ENCODE data around the gene GSTO1.

Gene GSTO1

DNA sequence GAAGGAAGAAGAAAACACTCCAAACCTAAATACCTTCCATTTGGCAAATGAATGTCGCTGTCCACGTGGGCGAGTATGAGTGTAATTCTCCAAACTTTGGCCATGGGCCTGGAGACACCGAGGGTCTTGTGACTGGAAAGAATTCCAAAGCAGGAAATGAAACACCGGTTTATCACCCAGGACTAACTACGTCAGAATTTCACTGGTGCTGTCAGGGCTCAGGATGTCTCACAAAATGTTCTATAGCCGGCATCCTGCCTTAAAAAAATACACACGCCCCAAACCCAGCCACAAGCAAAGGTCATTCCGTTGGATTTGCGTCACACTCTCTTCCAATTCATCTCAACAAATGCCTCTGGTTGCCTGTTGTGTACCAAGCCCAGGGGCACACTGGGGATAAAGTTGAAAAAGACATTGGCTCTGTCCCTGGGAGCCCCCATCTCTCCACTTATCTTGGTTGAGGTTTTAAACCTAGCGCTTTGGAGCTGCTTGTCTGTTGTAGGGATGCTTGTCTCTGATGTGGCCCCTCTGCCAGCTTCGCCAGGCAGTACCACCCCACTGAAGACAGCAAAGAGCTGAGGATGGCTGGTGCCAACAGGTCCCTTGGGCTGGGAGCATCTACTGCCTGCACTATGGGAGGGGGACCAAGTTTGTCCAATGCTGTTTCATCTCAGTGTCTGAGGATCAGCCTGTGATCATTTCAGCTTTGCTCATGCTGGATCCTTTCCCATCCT is 45.5 kb downstream of the GSTO1 start:
- H3K4me1 ChIP-seq (ENCODE audit: insufficient read depth, low read length) = peaks cover 20% of the 10 kb centered on the region
- peak overlapping the region; percentile 60 for H3K27ac ChIP-seq (ENCODE audit: low read depth, low read length)
- peak overlapping the region; percentile 29 for H3K9ac ChIP-seq (ENCODE audit: low read length)
- H3K4me3 ChIP-seq (ENCODE audit: low read depth in 1 of 2, low read length in 2 of 2) = peak overlapping the region; percentile 12 to 16
- no peaks in the 10 kb centered on the region for H3K36me3 ChIP-seq (ENCODE audit: insufficient read depth, low read length)
- no peaks in the 10 kb centered on the region for H3K9me3 ChIP-seq (ENCODE audit: low read length)
- H3K27me3 ChIP-seq (ENCODE audit: control insufficient read depth in 1 of 2, insufficient read depth in 2 of 2, low read length in 2 of 2) = no peaks in the 10 kb centered on the region

DNA sequence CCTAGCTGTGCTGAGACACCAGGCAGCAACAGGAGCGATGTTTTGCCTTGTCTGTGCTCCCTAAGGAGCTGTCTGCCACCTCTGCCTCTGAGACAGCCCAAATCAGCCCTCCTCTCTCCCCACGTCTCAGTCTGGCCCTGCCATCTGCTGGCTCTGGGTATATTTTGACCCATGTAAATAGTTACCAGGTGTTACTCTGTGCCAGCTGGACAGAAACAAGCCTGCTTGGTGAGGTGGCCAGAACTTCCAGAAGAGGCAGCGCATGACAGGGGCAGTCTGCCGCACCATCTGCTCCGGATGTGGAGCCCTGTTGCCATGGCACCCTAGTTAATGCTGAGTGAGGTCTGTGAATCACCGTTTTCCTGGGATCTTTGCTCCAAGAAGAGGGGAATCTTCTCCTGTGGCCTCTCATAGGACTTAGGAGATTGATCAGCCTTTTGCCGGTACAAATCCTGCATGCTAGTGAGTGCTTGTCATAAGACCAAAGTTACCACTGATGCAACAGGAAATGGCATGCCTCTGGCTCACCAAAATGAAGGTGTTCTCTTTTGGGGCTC is 46.1 kb downstream of the GSTO1 start:
- Histone ChIP-seq H3K27ac (ENCODE audit: low read depth, low read length) (peak overlapping the region; percentile 60), H3K4me3 (ENCODE audit: low read depth in 1 of 2, low read length in 2 of 2) (peak overlapping the region; percentile 12 to 16), H3K9me3 (ENCODE audit: low read length) (no peaks in the 10 kb centered on the region), H3K9ac (ENCODE audit: low read length) (peak overlapping the region; percentile 29), H3K36me3 (ENCODE audit: insufficient read depth, low read length) (no peaks in the 10 kb centered on the region), H3K4me1 (ENCODE audit: insufficient read depth, low read length) (peaks cover 27% of the 10 kb centered on the region), H3K27me3 (ENCODE audit: control insufficient read depth in 1 of 2, insufficient read depth in 2 of 2, low read length in 2 of 2) (no peaks in the 10 kb centered on the region)

DNA sequence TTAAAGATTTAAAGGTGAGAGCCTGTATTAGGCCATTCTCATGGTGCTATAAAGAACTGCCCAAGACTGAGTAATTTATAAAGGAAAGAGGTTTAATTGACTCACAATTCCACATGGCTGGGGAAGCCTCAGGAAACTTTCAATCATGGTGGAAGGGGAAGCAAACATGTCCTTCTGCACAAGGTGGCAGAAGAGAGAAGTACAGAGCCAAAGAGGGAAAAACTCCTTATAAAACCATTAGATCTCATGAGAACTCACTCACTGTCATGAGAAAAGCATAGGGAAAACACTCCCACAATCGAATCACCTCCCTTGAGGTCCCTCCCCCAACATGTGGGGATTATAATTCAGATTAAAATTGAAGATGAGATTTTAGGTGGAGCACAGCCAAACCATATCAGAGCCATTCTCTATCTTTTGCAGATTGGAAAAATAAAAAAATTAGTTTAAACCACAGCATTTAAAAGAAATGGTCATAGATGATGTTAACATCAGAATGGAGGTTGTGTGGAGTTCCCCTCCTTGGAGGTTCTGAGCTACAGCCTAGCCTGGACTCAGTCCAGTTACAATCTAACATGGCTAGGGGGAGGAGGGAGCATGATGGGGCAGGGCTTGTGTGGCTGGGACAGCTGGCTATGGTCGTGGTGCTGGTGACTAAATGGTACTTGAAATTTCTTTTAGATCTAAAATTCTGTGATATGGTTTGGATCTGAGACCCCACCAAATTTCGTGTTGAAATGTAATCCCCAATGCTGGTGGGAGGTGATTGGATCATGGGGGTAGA is 47.4 kb downstream of the GSTO1 start:
- no peaks in the 10 kb centered on the region for H3K27me3 ChIP-seq (ENCODE audit: control insufficient read depth in 1 of 2, insufficient read depth in 2 of 2, low read length in 2 of 2)
- H3K4me3 ChIP-seq (ENCODE audit: low read depth in 1 of 2, low read length in 2 of 2) = no peak overlapping the region
- H3K4me1 ChIP-seq (ENCODE audit: insufficient read depth, low read length) = peaks cover 30% of the 10 kb centered on the region
- H3K9me3 ChIP-seq (ENCODE audit: low read length) = no peaks in the 10 kb centered on the region
- no peak overlapping the region for H3K9ac ChIP-seq (ENCODE audit: low read length)
- H3K36me3 ChIP-seq (ENCODE audit: insufficient read depth, low read length) = no peaks in the 10 kb centered on the region
- no peak overlapping the region for H3K27ac ChIP-seq (ENCODE audit: low read depth, low read length)

DNA sequence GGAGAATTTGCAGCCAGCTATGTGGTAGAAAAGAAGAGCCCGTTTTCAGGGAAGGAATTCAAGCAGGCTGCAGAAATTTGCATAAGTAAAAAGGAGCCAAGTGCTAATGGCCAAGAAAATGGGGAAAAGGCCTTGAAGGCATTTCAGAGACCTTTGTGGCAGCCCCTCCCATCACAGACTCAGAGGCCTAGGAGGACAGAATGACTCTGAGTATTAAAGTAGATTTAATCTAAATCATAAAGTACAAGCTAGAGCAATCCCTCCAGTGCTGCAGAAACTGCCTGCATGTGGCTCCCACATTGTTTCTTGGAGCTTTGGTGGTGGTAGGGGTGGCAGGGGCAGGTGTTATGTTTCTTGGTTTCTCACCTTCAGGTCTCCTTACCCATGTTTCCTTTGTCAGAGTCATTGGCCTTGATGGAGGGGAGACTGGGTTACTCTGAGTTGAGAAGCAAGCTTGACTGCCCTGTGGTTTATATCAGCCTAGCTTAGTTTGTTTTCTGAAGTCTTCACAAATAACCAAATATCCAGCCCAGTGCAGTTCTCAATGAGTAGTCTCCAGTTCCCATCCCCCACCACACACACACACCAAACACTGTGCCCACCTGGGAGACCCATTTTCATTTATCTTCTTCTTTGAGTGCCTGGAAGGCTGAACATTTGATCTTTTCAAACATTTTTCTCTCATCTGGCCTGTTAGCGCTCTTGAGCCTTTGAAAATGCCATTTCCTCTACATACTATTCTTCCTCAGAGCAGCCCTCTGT is 49.1 kb downstream of the GSTO1 start:
- no peak overlapping the region for H3K9ac ChIP-seq (ENCODE audit: low read length)
- H3K4me1 ChIP-seq (ENCODE audit: insufficient read depth, low read length) = peaks cover 30% of the 10 kb centered on the region
- H3K27ac ChIP-seq (ENCODE audit: low read depth, low read length) = no peak overlapping the region
- no peaks in the 10 kb centered on the region for H3K27me3 ChIP-seq (ENCODE audit: control insufficient read depth in 1 of 2, insufficient read depth in 2 of 2, low read length in 2 of 2)
- no peaks in the 10 kb centered on the region for H3K9me3 ChIP-seq (ENCODE audit: low read length)
- no peak overlapping the region for H3K4me3 ChIP-seq (ENCODE audit: low read depth in 1 of 2, low read length in 2 of 2)
- H3K36me3 ChIP-seq (ENCODE audit: insufficient read depth, low read length) = no peaks in the 10 kb centered on the region

DNA sequence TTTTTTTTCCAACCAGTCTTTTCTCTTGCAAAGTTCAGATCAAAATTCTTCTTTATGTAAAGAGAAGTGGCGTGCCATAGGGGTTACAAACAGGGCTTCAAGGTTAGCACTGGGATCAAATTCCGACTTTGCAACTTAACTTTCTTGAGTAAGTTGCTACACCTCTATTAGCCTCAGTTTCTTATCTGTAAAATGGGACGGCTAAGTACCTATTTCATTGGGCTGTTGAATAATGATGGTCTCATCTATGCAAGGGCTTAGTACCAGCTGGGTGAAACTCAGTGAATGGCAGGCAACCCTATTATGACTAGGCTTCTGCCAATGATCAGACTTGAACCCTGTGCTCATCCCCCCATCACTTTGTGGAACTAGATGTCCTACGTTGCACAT is 49.7 kb downstream of the GSTO1 start:
- no peak overlapping the region for H3K27ac ChIP-seq (ENCODE audit: low read depth, low read length)
- H3K36me3 ChIP-seq (ENCODE audit: insufficient read depth, low read length) = no peaks in the 10 kb centered on the region
- peaks cover 30% of the 10 kb centered on the region for H3K4me1 ChIP-seq (ENCODE audit: insufficient read depth, low read length)
- H3K4me3 ChIP-seq (ENCODE audit: low read depth in 1 of 2, low read length in 2 of 2) = no peak overlapping the region
- no peaks in the 10 kb centered on the region for H3K9me3 ChIP-seq (ENCODE audit: low read length)
- H3K27me3 ChIP-seq (ENCODE audit: control insufficient read depth in 1 of 2, insufficient read depth in 2 of 2, low read length in 2 of 2) = no peaks in the 10 kb centered on the region
- no peak overlapping the region for H3K9ac ChIP-seq (ENCODE audit: low read length)

- Histone ChIP-seq H3K4me3 (ENCODE audit: low read depth in 1 of 2, low read length in 2 of 2) (no peak overlapping the region), H3K27ac (ENCODE audit: low read depth, low read length) (no peak overlapping the region), H3K9me3 (ENCODE audit: low read length) (no peaks in the 10 kb centered on the region), H3K27me3 (ENCODE audit: control insufficient read depth in 1 of 2, insufficient read depth in 2 of 2, low read length in 2 of 2) (no peaks in the 10 kb centered on the region), H3K9ac (ENCODE audit: low read length) (no peak overlapping the region), H3K36me3 (ENCODE audit: insufficient read depth, low read length) (peaks cover under 1% of the 10 kb centered on the region), H3K4me1 (ENCODE audit: insufficient read depth, low read length) (peaks cover 25% of the 10 kb centered on the region)
Observed at GRCh38 chr10:104304927-104305326, 50.2 kb downstream of the GSTO1 start.

DNA sequence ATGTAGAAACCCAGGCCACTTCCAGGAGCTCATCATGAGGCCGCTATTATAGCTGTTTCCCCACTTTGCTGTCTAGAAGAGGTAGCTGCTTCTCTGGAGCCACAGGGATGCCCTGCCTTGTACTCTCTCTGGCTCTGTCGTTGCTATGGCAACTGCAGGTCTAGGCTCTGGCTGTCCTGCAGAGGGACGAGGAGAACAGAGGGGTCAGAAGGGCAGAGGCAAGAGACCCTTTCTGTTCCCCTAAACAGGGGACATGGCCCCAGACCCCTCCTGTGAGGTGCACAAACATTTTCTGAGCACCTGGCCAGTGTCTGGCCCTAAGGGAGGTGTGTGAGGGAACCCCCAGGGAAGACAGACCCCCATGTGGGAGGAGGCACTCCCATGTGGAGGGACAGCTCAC is 52.2 kb downstream of the GSTO1 start:
- Histone ChIP-seq H3K9me3 (ENCODE audit: low read length) (no peaks in the 10 kb centered on the region), H3K9ac (ENCODE audit: low read length) (no peak overlapping the region), H3K4me3 (ENCODE audit: low read depth in 1 of 2, low read length in 2 of 2) (no peak overlapping the region), H3K36me3 (ENCODE audit: insufficient read depth, low read length) (peaks cover 13% of the 10 kb centered on the region), H3K27me3 (ENCODE audit: control insufficient read depth in 1 of 2, insufficient read depth in 2 of 2, low read length in 2 of 2) (no peaks in the 10 kb centered on the region), H3K27ac (ENCODE audit: low read depth, low read length) (no peak overlapping the region), H3K4me1 (ENCODE audit: insufficient read depth, low read length) (peaks cover 11% of the 10 kb centered on the region)

- Histone ChIP-seq H3K9ac (ENCODE audit: low read length) (no peak overlapping the region), H3K9me3 (ENCODE audit: low read length) (no peaks in the 10 kb centered on the region), H3K27ac (ENCODE audit: low read depth, low read length) (no peak overlapping the region), H3K4me3 (ENCODE audit: low read depth in 1 of 2, low read length in 2 of 2) (no peak overlapping the region), H3K27me3 (ENCODE audit: control insufficient read depth in 1 of 2, insufficient read depth in 2 of 2, low read length in 2 of 2) (no peaks in the 10 kb centered on the region), H3K4me1 (ENCODE audit: insufficient read depth, low read length) (peaks cover 11% of the 10 kb centered on the region), H3K36me3 (ENCODE audit: insufficient read depth, low read length) (peaks cover 22% of the 10 kb centered on the region)
Observed at GRCh38 chr10:104307576-104308438, 53.1 kb downstream of the GSTO1 start.

- Histone ChIP-seq H3K27ac (ENCODE audit: low read depth, low read length) (no peak overlapping the region), H3K9ac (ENCODE audit: low read length) (no peak overlapping the region), H3K4me1 (ENCODE audit: insufficient read depth, low read length) (peaks cover 11% of the 10 kb centered on the region), H3K9me3 (ENCODE audit: low read length) (no peaks in the 10 kb centered on the region), H3K27me3 (ENCODE audit: control insufficient read depth in 1 of 2, insufficient read depth in 2 of 2, low read length in 2 of 2) (no peaks in the 10 kb centered on the region), H3K36me3 (ENCODE audit: insufficient read depth, low read length) (peaks cover 28% of the 10 kb centered on the region), H3K4me3 (ENCODE audit: low read depth in 1 of 2, low read length in 2 of 2) (no peak overlapping the region)
Observed at GRCh38 chr10:104308439-104308903, 53.8 kb downstream of the GSTO1 start.

- Histone ChIP-seq H3K27ac (ENCODE audit: low read depth, low read length) (no peak overlapping the region), H3K4me1 (ENCODE audit: insufficient read depth, low read length) (peaks cover 9% of the 10 kb centered on the region), H3K9me3 (ENCODE audit: low read length) (no peaks in the 10 kb centered on the region)
Observed at GRCh38 chr10:104309980-104310978, 55.6 kb downstream of the GSTO1 start.

More at GRCh38 chr10:104309980-104310978, 55.6 kb downstream of the GSTO1 start:
- Histone ChIP-seq H3K4me3 (ENCODE audit: low read depth in 1 of 2, low read length in 2 of 2) (no peak overlapping the region), H3K27me3 (ENCODE audit: control insufficient read depth in 1 of 2, insufficient read depth in 2 of 2, low read length in 2 of 2) (no peaks in the 10 kb centered on the region), H3K36me3 (ENCODE audit: insufficient read depth, low read length) (peaks cover 47% of the 10 kb centered on the region), H3K9ac (ENCODE audit: low read length) (no peak overlapping the region)

All from muscle layer of colon (tissue), 2 donors.